Lower lobe of right lung (tissue), 2 donors: ENCODE measurements around the gene CCDC81. TPM values are rescaled to one million over a fixed set of nuclear protein-coding genes. Genes with fewer than 3 reads are reported as not detected.

Source experiments
- ATAC-seq, 2 donors: fragments of 200-7000 bp; cut with Tn5 transposase; one replicate each; pipeline ENCODE4 v1.9.1; 2020 to 2022; ENCODE audit warnings: mild to moderate bottlenecking in 2 of 2, moderate library complexity in 2 of 2
- DNase-seq: peaks from one replicate; pipeline ENCODE4 v3.0.0-alpha.2; 2020
- H3K27ac ChIP-seq: fragments of 200-600 bp; one replicate; pipeline ENCODE4 v1.8.0; 2022
- H3K27me3 ChIP-seq: fragments of 200-600 bp; one replicate; pipeline ENCODE4 v1.8.0; 2022; ENCODE audit warnings: low read depth
- H3K36me3 ChIP-seq: fragments of 200-600 bp; one replicate; pipeline ENCODE4 v1.8.0; 2022; ENCODE audit warnings: mild to moderate bottlenecking
- H3K4me1 ChIP-seq: fragments of 200-600 bp; one replicate; pipeline ENCODE4 v1.8.0; 2022
- H3K4me3 ChIP-seq: fragments of 200-600 bp; one replicate; pipeline ENCODE4 v1.8.0; 2022; ENCODE audit warnings: mild to moderate bottlenecking
- H3K9me3 ChIP-seq: fragments of 200-600 bp; one replicate; pipeline ENCODE4 v1.8.0; 2022
- intact Hi-C: fragments of 100-400 bp; cut with DNase I; formaldehyde crosslinking; loops from one replicate; pipeline ENCODE4 v1.11.0; 2022
- long read RNA-seq: library from polyadenylated mRNA; unstranded; transcript quantifications from one replicate; pipeline ENCODE4 v2.0.0, GENCODE V29; 2021
- total RNA-seq: library from RNA; stranded (reverse); fragmentation: NEBNext Ultra II Directional; extraction: Animal tissue kit (Norgen Biotek cat#: 25700); gene quantifications from one replicate; pipeline ENCODE4 v1.2.1, GENCODE V29; 2021
- TF ChIP-seq, protein P1 (sequence below): fragments of 200-600 bp; IDR thresholded peaks from one replicate; pipeline ENCODE4 v1.8.0; 2022; ENCODE audit warnings: antibody characterized with exemption, mild to moderate bottlenecking
- donor health status: DM: no; HTN: yes; CAD: no; lungs with severe emphysema.

The CCDC81 gene
- total RNA-seq = 4.8 TPM
- long read RNA-seq, partial matches to known transcripts = 0 of 5 reads
- long read RNA-seq, other reads (novel, unspliced or antisense) = 2 of 5 reads

DNA sequence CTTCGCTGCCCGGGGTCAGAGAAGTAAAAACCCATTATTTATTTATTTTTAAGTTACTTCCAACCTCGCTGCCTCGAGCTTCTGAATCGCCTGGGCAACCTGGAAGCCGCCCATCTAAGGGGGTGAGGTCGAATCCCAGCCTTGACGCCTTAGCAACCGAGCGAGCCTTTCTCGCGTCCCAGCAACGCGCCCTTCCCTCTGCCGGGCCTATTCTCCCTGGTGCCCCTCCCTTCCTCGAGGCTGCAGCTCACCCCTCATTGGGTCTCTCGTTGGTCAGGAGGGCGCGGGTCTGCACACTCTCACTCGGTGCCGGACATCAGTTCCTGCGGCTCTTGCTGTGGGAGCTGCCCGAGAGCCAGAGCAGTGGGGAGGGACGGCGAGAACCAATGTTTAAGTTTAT lies at the start of gene CCDC81:
Gene CCDC81, plus strand, starts transcription at position 302 of the 400 bp plus-strand sequence. CDS start 277 bp downstream, outside the sequence.
- H3K4me1 ChIP-seq = peaks cover 4% of the 10 kb centered on the region
- ATAC-seq = no peak
- H3K4me3 ChIP-seq = no peak within 1 kb of the TSS
- H3K27ac ChIP-seq = no peak within 1 kb of the TSS
- intact Hi-C loops = no loop called here
- peak; percentile 46 for DNase-seq
- no peaks in the 10 kb centered on the region for H3K27me3 ChIP-seq
- no peaks in the 10 kb centered on the region for H3K36me3 ChIP-seq
- TF ChIP-seq, protein P1, sequence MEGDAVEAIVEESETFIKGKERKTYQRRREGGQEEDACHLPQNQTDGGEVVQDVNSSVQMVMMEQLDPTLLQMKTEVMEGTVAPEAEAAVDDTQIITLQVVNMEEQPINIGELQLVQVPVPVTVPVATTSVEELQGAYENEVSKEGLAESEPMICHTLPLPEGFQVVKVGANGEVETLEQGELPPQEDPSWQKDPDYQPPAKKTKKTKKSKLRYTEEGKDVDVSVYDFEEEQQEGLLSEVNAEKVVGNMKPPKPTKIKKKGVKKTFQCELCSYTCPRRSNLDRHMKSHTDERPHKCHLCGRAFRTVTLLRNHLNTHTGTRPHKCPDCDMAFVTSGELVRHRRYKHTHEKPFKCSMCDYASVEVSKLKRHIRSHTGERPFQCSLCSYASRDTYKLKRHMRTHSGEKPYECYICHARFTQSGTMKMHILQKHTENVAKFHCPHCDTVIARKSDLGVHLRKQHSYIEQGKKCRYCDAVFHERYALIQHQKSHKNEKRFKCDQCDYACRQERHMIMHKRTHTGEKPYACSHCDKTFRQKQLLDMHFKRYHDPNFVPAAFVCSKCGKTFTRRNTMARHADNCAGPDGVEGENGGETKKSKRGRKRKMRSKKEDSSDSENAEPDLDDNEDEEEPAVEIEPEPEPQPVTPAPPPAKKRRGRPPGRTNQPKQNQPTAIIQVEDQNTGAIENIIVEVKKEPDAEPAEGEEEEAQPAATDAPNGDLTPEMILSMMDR = no peak
- H3K9me3 ChIP-seq = no peaks in the 10 kb centered on the region

DNA sequence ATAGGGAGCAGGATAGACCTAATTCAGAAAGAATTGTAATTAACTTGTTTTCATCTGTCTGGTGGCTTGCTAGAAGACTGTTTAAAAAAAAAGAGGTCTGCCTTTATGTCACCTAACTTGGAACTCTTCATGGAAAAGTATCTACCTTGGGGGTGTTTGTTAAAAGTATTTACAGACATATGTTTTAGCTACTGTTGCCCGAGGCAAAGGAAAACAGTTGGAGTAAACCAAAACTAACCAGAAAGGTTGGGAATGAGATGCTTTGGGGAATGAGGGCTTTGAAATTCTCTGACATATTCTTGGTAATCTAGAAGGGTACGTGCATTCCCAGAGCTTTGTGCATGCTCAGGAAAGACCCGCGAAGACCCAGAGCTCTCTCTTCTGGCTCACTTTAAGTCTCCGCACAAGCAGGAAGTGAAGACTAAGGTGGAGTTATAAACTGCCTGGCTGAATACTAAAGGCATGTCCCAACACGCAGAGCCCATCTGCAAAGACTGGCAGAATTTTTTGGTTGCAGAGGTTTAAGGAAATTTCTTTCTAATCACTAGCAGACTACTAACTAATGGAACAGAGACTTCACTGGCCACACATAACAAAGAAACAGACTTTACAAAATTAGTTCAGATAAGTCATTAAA lies 39.4 kb upstream of the CCDC81 start:
- TF ChIP-seq, protein P1 = no peak
- no peaks in the 10 kb centered on the region for H3K27me3 ChIP-seq
- DNase-seq (no peak), ATAC-seq (no peak)
- no peaks in the 10 kb centered on the region for H3K9me3 ChIP-seq
- H3K36me3 ChIP-seq = peaks cover 39% of the 10 kb centered on the region
- H3K4me1 ChIP-seq = no peaks in the 10 kb centered on the region
- H3K27ac ChIP-seq = no peak overlapping the region
- no peak overlapping the region for H3K4me3 ChIP-seq
- intact Hi-C loops = no loop called here

DNA sequence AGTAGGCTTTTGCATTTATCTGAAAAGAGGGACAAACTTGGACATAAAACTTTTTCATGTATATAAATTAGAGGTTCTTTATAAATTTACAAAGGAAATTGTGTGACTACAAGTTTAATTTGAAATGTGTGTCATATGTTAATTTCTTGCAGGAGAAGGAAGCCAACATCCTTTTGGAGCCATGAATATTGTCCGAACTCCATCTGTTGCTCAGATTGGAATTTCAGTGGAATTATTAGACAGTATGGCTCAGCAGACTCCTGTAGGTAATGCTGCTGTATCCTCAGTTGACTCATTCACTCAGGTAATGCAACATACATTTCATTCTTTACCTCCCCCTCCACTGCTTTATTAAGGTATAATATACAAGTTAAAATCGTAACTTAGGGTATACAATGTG lies 37.5 kb upstream of the CCDC81 start:
- ATAC-seq (no peak), DNase-seq (no peak)
- Histone ChIP-seq H3K4me3 (no peak overlapping the region), H3K4me1 (no peaks in the 10 kb centered on the region), H3K9me3 (no peaks in the 10 kb centered on the region), H3K36me3 (peaks cover 35% of the 10 kb centered on the region), H3K27me3 (no peaks in the 10 kb centered on the region), H3K27ac (no peak overlapping the region)
- TF ChIP-seq, protein P1 = no peak
- intact Hi-C loops = no loop called here

DNA sequence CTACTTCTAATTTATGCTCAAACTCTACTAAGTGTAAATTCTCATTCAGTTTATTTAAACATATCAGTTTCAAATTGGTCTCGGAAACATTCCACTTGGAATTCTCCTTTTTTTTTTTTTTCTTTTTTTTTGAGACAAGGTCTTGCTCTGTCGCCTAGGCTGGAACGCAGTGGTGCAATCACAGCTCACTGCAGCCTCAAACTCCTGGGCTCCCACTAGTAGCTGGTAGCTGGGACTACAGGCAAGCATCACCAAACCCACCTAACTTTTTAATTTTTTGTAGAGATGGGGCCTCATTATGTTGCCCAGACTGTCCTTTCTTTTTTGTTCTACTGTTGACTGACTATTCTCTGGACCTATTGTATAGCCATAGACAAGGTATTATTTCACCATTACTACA lies 33.3 kb upstream of the CCDC81 start:
- peaks cover 40% of the 10 kb centered on the region for H3K36me3 ChIP-seq
- no peak for ATAC-seq
- TF ChIP-seq, protein P1 = no peak
- no peaks in the 10 kb centered on the region for H3K27me3 ChIP-seq
- intact Hi-C loops = no loop called here
- no peaks in the 10 kb centered on the region for H3K9me3 ChIP-seq
- no peaks in the 10 kb centered on the region for H3K4me1 ChIP-seq
- no peak overlapping the region for H3K27ac ChIP-seq
- no peak overlapping the region for H3K4me3 ChIP-seq
- no peak for DNase-seq

DNA sequence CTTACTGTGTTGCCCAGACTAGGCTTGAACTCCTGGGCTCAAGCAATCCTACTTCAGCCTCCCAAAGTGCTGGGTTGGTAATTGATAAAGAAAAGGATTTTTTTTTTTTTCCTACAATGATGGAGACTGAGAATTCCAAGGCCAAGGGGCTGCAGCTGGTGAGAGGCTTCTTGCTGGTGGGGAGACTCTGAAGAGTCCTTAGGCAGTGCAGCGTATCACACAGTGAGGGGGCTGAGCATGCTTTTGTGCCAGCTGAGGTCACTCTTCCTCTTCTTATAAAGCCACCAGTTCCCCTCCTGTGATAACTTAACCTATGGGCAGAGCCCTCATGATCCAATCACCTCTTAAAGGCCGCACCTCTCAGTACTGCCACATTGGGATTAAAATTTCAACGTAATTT lies 28.2 kb upstream of the CCDC81 start:
- no peak for ATAC-seq
- no peak overlapping the region for H3K27ac ChIP-seq
- peaks cover 29% of the 10 kb centered on the region for H3K36me3 ChIP-seq
- no peak overlapping the region for H3K4me3 ChIP-seq
- no peaks in the 10 kb centered on the region for H3K27me3 ChIP-seq
- H3K4me1 ChIP-seq = no peaks in the 10 kb centered on the region
- TF ChIP-seq, protein P1 = no peak
- H3K9me3 ChIP-seq = no peaks in the 10 kb centered on the region
- no peak for DNase-seq
- intact Hi-C loops = no loop called here
